Gastrocnemius medialis (tissue), 4 donors: ENCODE data around the gene PDHA2.
"Not testable (repeated sequence)": the region's sequence is repeated elsewhere in the genome, so short reads cannot be mapped to it uniquely, and the experiment has no call there.

Experiments used
- POLR2A ChIP-seq, 2 donors: fragments of 450-650 bp; IDR thresholded peaks; one replicate each; pipeline ENCODE4 v1.6.1; 2017; ENCODE audit warnings: antibody characterized with exemption in 2 of 2, mild to moderate bottlenecking in 2 of 2, moderate library complexity in 2 of 2
- TF ChIP-seq, protein P1 (sequence below), 5 experiments: fragments of 450-650 bp in 3 of 5; fragments of 200-600 bp in 2 of 5; sonication (generic) in 2 of 5; IDR thresholded peaks in 4 of 5; conservative IDR thresholded peaks in 1 of 5; 1 replicate in 4 of 5; 2 replicates in 1 of 5; pipeline ENCODE4 v1.5.1; 2016 to 2019; ENCODE audit warnings: antibody characterized with exemption in 5 of 5, mild to moderate bottlenecking in 3 of 5, moderate library complexity in 3 of 5

DNA sequence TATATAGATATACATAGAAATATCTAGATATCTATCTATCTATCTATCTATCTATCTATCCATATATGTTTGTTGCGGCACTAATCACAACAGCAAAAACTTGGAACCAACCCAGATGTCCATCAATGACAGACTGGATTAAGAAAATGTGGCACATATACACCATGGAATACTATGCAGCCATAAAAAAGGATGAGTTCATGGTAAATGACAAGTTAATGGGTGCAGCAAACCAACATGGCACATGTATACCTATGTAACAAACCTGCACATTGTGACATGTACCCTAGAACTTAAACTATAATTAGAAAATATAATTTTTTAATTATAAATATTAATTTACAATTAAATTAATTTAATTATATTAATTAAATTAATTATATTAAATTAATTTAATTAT is 29.5 kb downstream of the PDHA2 start:
- TF ChIP-seq, protein P1, sequence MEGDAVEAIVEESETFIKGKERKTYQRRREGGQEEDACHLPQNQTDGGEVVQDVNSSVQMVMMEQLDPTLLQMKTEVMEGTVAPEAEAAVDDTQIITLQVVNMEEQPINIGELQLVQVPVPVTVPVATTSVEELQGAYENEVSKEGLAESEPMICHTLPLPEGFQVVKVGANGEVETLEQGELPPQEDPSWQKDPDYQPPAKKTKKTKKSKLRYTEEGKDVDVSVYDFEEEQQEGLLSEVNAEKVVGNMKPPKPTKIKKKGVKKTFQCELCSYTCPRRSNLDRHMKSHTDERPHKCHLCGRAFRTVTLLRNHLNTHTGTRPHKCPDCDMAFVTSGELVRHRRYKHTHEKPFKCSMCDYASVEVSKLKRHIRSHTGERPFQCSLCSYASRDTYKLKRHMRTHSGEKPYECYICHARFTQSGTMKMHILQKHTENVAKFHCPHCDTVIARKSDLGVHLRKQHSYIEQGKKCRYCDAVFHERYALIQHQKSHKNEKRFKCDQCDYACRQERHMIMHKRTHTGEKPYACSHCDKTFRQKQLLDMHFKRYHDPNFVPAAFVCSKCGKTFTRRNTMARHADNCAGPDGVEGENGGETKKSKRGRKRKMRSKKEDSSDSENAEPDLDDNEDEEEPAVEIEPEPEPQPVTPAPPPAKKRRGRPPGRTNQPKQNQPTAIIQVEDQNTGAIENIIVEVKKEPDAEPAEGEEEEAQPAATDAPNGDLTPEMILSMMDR (IDR thresholded peaks at IDR 0.05 in 4 of 5, conservative IDR thresholded peaks at IDR 0.05 in 1 of 5) = not testable (repeated sequence)
- not testable (repeated sequence) for TF ChIP-seq POLR2A (IDR thresholded peaks at IDR 0.05)
